A549 (cell line): ENCODE results near the gene R3HDML.

Source experiments
- CBX8 ChIP-seq: fragments of 200-600 bp; sonication (generic); IDR thresholded peaks from 2 replicates; pipeline ENCODE4 v1.6.1; 2016
- CTCF ChIP-seq: fragments of >200 bp; sonication (Bioruptor Twin); formaldehyde crosslinking; IDR thresholded peaks from 3 replicates; pipeline ENCODE4 v1.5.1; 2016
- E2F6 ChIP-seq: IDR thresholded peaks from 2 replicates; pipeline ENCODE4 v1.6.1; 2012; ENCODE audit warnings: low read depth, borderline replicate concordance
- EHMT2 ChIP-seq: fragments of 200-600 bp; sonication (generic); IDR thresholded peaks from 2 replicates; pipeline ENCODE4 v1.6.1; 2016; ENCODE audit warnings: antibody characterized with exemption, low read depth, mild to moderate bottlenecking, moderate library complexity
- HES2 ChIP-seq: fragments of >200 bp; sonication (Bioruptor Twin); formaldehyde crosslinking; IDR thresholded peaks from 2 replicates; pipeline ENCODE4 v1.6.1; 2016
- MAX ChIP-seq: IDR thresholded peaks from 2 replicates; pipeline ENCODE4 v1.6.1; 2012
- MAZ ChIP-seq: fragments of 150-350 bp; IDR thresholded peaks from 2 replicates; pipeline ENCODE4 v1.6.1; 2014; ENCODE audit warnings: antibody characterized with exemption, low read depth, low read length, borderline replicate concordance
- MYC ChIP-seq: IDR thresholded peaks from 2 replicates; pipeline ENCODE4 v1.6.1; 2012; ENCODE audit warnings: mild to moderate bottlenecking, inconsistent platforms, low read length, improper control_type of control experiment, borderline replicate concordance
- NPAS2 ChIP-seq: fragments of 250-450 bp; sonication (Bioruptor Pico); IDR thresholded peaks from 2 replicates; pipeline ENCODE4 v1.8.0; 2022; ENCODE audit warnings: mild to moderate bottlenecking, moderate library complexity, borderline replicate concordance
- POLR2A ChIP-seq: IDR thresholded peaks from 2 replicates; pipeline ENCODE4 v1.6.1; 2012; ENCODE audit warnings: mild to moderate bottlenecking, low read length
- RAD21 ChIP-seq, 2 experiments: fragments of >200 bp in 1 of 2; sonication (Bioruptor Twin) in 1 of 2; formaldehyde crosslinking in 1 of 2; IDR thresholded peaks in 1 of 2; conservative IDR thresholded peaks in 1 of 2; 2 replicates in 1 of 2; 3 replicates in 1 of 2; pipeline ENCODE4 v1.6.1; 2012 to 2018; ENCODE audit warnings: inconsistent platforms in 1 of 2
- REST ChIP-seq: fragments of 200-600 bp; sonication (generic); IDR thresholded peaks from 2 replicates; pipeline ENCODE4 v1.6.1; 2016; ENCODE audit warnings: antibody characterized with exemption, mild to moderate bottlenecking, moderate library complexity
- USF2 ChIP-seq: fragments of 450-650 bp; IDR thresholded peaks from 2 replicates; pipeline ENCODE4 v1.6.1; 2014; ENCODE audit warnings: antibody characterized with exemption

- TF ChIP-seq RAD21 (conservative IDR thresholded peaks at IDR 0.05 in 1 of 2, IDR thresholded peaks at IDR 0.05 in 1 of 2) (no peak), POLR2A (no peak), E2F6 (no peak), HES2 (no peak), CTCF (no peak), USF2 (no peak), EHMT2 (no peak), MAX (no peak), MAZ (no peak), NPAS2 (CRISPR knock-in tag) (no peak), MYC (no peak), REST (no peak), CBX8 (no peak)
These were observed 48.6 kb upstream of the R3HDML start for GRCh38 chr20:44288252-44288651.
